H9 (cell line): ENCODE data around the gene CDS1. TPM values are rescaled to one million over a fixed set of nuclear protein-coding genes. Genes with fewer than 3 reads are reported as not detected.

Source experiments
- DNase-seq: peaks from one replicate; pipeline ENCODE4 v3.0.0-alpha.2; 2017
- H2AFZ ChIP-seq: one replicate; pipeline ENCODE4 v1.6.1; 2013; ENCODE audit warnings: mild to moderate bottlenecking, low read length, control low read depth, moderate library complexity
- H2AK5ac ChIP-seq: 2 replicates; pipeline ENCODE4 v1.6.1; 2013; ENCODE audit warnings: low read length, control low read depth, mixed read lengths; ENCODE audit not compliant: insufficient read length
- H2BK120ac ChIP-seq: one replicate; pipeline ENCODE4 v1.6.1; 2013; ENCODE audit warnings: low read depth, mild to moderate bottlenecking, low read length, control low read depth, inconsistent platforms; ENCODE audit not compliant: poor library complexity, severe bottlenecking
- H2BK12ac ChIP-seq: 2 replicates; pipeline ENCODE4 v1.6.1; 2013; ENCODE audit warnings: low read length, control low read depth, mixed read lengths, low read depth; ENCODE audit not compliant: insufficient read length
- H2BK15ac ChIP-seq: 2 replicates; pipeline ENCODE4 v1.6.1; 2013; ENCODE audit warnings: low read depth, low read length, control low read depth
- H2BK20ac ChIP-seq: one replicate; pipeline ENCODE4 v1.6.1; 2013; ENCODE audit warnings: low read depth, mild to moderate bottlenecking, low read length, control low read depth, inconsistent platforms; ENCODE audit not compliant: poor library complexity, severe bottlenecking
- H2BK5ac ChIP-seq: 2 replicates; pipeline ENCODE4 v1.6.1; 2013; ENCODE audit warnings: low read length, control low read depth, mixed read lengths; ENCODE audit not compliant: insufficient read length
- H3K14ac ChIP-seq: 2 replicates; pipeline ENCODE4 v1.6.1; 2013; ENCODE audit warnings: low read length, control low read depth; ENCODE audit not compliant: insufficient read depth
- H3K18ac ChIP-seq: 2 replicates; pipeline ENCODE4 v1.6.1; 2013; ENCODE audit warnings: low read depth, mild to moderate bottlenecking, mixed read lengths, low read length, control low read depth; ENCODE audit not compliant: insufficient read length
- H3K23ac ChIP-seq: 2 replicates; pipeline ENCODE4 v1.6.1; 2013; ENCODE audit warnings: low read length, control low read depth, mixed read lengths, low read depth; ENCODE audit not compliant: insufficient read length
- H3K23me2 ChIP-seq: 2 replicates; pipeline ENCODE4 v1.6.1; 2013; ENCODE audit warnings: low read depth, mild to moderate bottlenecking, mixed read lengths, low read length, control low read depth; ENCODE audit not compliant: insufficient read length, poor library complexity, severe bottlenecking
- H3K27ac ChIP-seq: 2 replicates; pipeline ENCODE4 v1.5.1; 2013; ENCODE audit warnings: low read length, control low read depth, mixed read lengths, low read depth; ENCODE audit not compliant: insufficient read length
- H3K27me3 ChIP-seq: 2 replicates; pipeline ENCODE4 v1.6.1; 2013; ENCODE audit warnings: low read length, control low read depth, inconsistent platforms; ENCODE audit not compliant: insufficient read depth
- H3K4ac ChIP-seq: 2 replicates; pipeline ENCODE4 v1.6.1; 2013; ENCODE audit warnings: low read depth, mild to moderate bottlenecking, control low read depth, inconsistent platforms, low read length, moderate library complexity
- H3K4me1 ChIP-seq: 2 replicates; pipeline ENCODE4 v1.6.1; 2013; ENCODE audit warnings: low read length, control low read depth, inconsistent platforms; ENCODE audit not compliant: insufficient read depth
- H3K4me2 ChIP-seq: 2 replicates; pipeline ENCODE4 v1.6.1; 2013; ENCODE audit warnings: low read length, control low read depth, mixed read lengths; ENCODE audit not compliant: insufficient read length, insufficient read depth
- H3K56ac ChIP-seq: 2 replicates; pipeline ENCODE4 v1.6.1; 2013; ENCODE audit warnings: low read depth, mild to moderate bottlenecking, mixed read lengths, low read length, control low read depth; ENCODE audit not compliant: insufficient read length
- H3K79me1 ChIP-seq: 2 replicates; pipeline ENCODE4 v1.6.1; 2013; ENCODE audit warnings: low read depth, mild to moderate bottlenecking, moderate library complexity, low read length, control low read depth, inconsistent platforms; ENCODE audit not compliant: insufficient read depth, poor library complexity, severe bottlenecking
- H3K79me2 ChIP-seq: 2 replicates; pipeline ENCODE4 v1.6.1; 2013; ENCODE audit warnings: low read length, control low read depth, inconsistent platforms; ENCODE audit not compliant: insufficient read depth
- H3K9ac ChIP-seq: 2 replicates; pipeline ENCODE4 v1.6.1; 2013; ENCODE audit warnings: low read length, control low read depth, mixed read lengths; ENCODE audit not compliant: insufficient read length; ENCODE audit errors: extremely low read depth
- H3K9me3 ChIP-seq: one replicate; pipeline ENCODE4 v1.6.1; 2013; ENCODE audit warnings: low read depth, low read length, inconsistent platforms; ENCODE audit not compliant: control insufficient read depth
- H3T11ph ChIP-seq: one replicate; pipeline ENCODE4 v1.6.1; 2013; ENCODE audit warnings: mild to moderate bottlenecking, low read length, control low read depth, inconsistent platforms
- H4K20me1 ChIP-seq: one replicate; pipeline ENCODE4 v1.6.1; 2013; ENCODE audit not compliant: control insufficient read depth, insufficient read length, insufficient read depth
- H4K5ac ChIP-seq: 2 replicates; pipeline ENCODE4 v1.6.1; 2013; ENCODE audit warnings: low read depth, mild to moderate bottlenecking, mixed read lengths, low read length, control low read depth; ENCODE audit not compliant: insufficient read length
- H4K8ac ChIP-seq: replicated peaks from 2 replicates; pipeline ENCODE4 v1.6.1; 2013; ENCODE audit warnings: low read length, control low read depth, mixed read lengths, low read depth; ENCODE audit not compliant: insufficient read length
- H4K91ac ChIP-seq: 2 replicates; pipeline ENCODE4 v1.6.1; 2013; ENCODE audit warnings: low read depth, mild to moderate bottlenecking, moderate library complexity, mixed read lengths, low read length, control low read depth; ENCODE audit not compliant: insufficient read length
- H3K27ac Mint-ChIP-seq, 3 experiments: 2 replicates in 2 of 3; 3 replicates in 1 of 3; pipeline ENCODE4 v1.8.0; 2020 to 2021; ENCODE audit warnings: mixed read lengths in 3 of 3, mild to moderate bottlenecking in 1 of 3, moderate library complexity in 1 of 3
- H3K27me3 Mint-ChIP-seq: 2 replicates; pipeline ENCODE4 v1.8.0; 2021; ENCODE audit warnings: low read depth, mild to moderate bottlenecking, moderate library complexity, mixed read lengths
- H3K36me3 Mint-ChIP-seq, 3 experiments: 2 replicates in 2 of 3; 3 replicates in 1 of 3; pipeline ENCODE4 v1.8.0; 2020 to 2021; ENCODE audit warnings: low read depth in 3 of 3, mixed read lengths in 3 of 3; ENCODE audit not compliant: insufficient read depth in 1 of 3
- H3K4me1 Mint-ChIP-seq, 2 experiments: 2 replicates each; pipeline ENCODE4 v1.8.0; 2020; ENCODE audit warnings: mixed read lengths in 2 of 2
- H3K4me3 Mint-ChIP-seq, 2 experiments: 2 replicates in 1 of 2; 3 replicates in 1 of 2; pipeline ENCODE4 v1.8.0; 2020 to 2021; ENCODE audit warnings: mild to moderate bottlenecking in 2 of 2, mixed read lengths in 2 of 2, moderate library complexity in 1 of 2
- H3K9me3 Mint-ChIP-seq, 2 experiments: 2 replicates in 1 of 2; 3 replicates in 1 of 2; pipeline ENCODE4 v1.8.0; 2020; ENCODE audit warnings: mild to moderate bottlenecking in 2 of 2, mixed read lengths in 2 of 2, moderate library complexity in 1 of 2
- WGBS: extraction: QIAGEN DNeasy Blood & Tissue Kit; methylation state at CpG from one replicate; pipeline ENCODE4 v1.1.7; 2013; ENCODE audit warnings: missing lambda C conversion rate, low lambda C conversion rate, mixed read lengths; ENCODE audit not compliant: insufficient read length; ENCODE audit errors: extremely low coverage; 5-methylcytosine and 5-hydroxymethylcytosine counted together
- total RNA-seq: library from RNA; stranded (reverse); gene quantifications from 2 replicates; pipeline ENCODE4 v1.2.1, GENCODE V29; 2021
- TF ChIP-seq, protein P1 (sequence below): fragments of 200-600 bp; sonication (generic); conservative IDR thresholded peaks from 3 replicates; pipeline ENCODE4 v1.8.0; 2021; ENCODE audit warnings: antibody characterized with exemption, mild to moderate bottlenecking

Gene CDS1
- total RNA-seq, 1 experiment from 2014 or later: 7.5 TPM

DNA sequence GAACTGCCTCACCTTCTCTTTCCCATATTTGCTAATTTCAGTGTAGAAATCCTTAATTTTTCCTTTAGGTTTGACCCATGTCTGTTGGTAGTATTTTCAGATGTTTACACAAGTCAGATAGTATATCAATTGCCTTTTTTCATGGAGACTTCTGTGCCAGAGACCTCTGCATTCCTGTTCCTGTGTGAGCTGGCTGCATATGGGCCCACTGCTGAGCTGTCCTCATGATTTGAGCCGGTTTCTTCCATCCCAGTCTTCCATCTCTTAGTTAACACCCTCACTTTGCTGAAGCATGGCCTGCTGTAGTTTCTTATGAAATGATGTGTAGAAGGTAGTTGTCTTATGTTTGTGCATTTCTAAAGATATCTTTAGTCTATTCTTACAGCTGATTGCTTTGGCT lies 40.0 kb downstream of the CDS1 start:
- Mint-ChIP-seq H3K27me3 (no peaks in the 10 kb centered on the region), H3K27ac (peak overlapping the region; percentile 6 to 43 (median 7); a peak in 4 of 7 replicates), H3K4me1 (peaks cover 9 to 12% of the 10 kb centered on the region in 2 experiments), H3K9me3 (no peaks in the 10 kb centered on the region), H3K36me3 (peaks cover 8 to 35% (median 25%) of the 10 kb centered on the region in 3 experiments), H3K4me3 (no peak overlapping the region)
- Histone ChIP-seq H3K4ac (no peak overlapping the region), H3K14ac (no peak overlapping the region), H3T11ph (no peak overlapping the region), H2BK12ac (no peak overlapping the region), H3K56ac (no peak overlapping the region), H3K9ac (no peak overlapping the region), H3K23me2 (no peaks in the 10 kb centered on the region), H2BK15ac (no peak overlapping the region), H3K79me2 (no peaks in the 10 kb centered on the region), H3K79me1 (no peaks in the 10 kb centered on the region), H3K23ac (no peak overlapping the region), H4K20me1 (no peaks in the 10 kb centered on the region), H2AFZ (no peak overlapping the region), H2BK5ac (no peak overlapping the region), H3K4me1 (no peaks in the 10 kb centered on the region), H3K27ac (no peak overlapping the region), H2BK120ac (no peak overlapping the region), H2AK5ac (no peak overlapping the region), H4K5ac (no peak overlapping the region), H3K4me2 (no peak overlapping the region), H2BK20ac (no peak overlapping the region), H3K9me3 (no peaks in the 10 kb centered on the region), H3K27me3 (no peaks in the 10 kb centered on the region), H3K18ac (no peak overlapping the region), H4K8ac (no peak overlapping the region), H4K91ac (no peak overlapping the region)
- no peak for DNase-seq
- no CpG with 5 or more reads among the region's 1 CpG for WGBS
- TF ChIP-seq, protein P1, sequence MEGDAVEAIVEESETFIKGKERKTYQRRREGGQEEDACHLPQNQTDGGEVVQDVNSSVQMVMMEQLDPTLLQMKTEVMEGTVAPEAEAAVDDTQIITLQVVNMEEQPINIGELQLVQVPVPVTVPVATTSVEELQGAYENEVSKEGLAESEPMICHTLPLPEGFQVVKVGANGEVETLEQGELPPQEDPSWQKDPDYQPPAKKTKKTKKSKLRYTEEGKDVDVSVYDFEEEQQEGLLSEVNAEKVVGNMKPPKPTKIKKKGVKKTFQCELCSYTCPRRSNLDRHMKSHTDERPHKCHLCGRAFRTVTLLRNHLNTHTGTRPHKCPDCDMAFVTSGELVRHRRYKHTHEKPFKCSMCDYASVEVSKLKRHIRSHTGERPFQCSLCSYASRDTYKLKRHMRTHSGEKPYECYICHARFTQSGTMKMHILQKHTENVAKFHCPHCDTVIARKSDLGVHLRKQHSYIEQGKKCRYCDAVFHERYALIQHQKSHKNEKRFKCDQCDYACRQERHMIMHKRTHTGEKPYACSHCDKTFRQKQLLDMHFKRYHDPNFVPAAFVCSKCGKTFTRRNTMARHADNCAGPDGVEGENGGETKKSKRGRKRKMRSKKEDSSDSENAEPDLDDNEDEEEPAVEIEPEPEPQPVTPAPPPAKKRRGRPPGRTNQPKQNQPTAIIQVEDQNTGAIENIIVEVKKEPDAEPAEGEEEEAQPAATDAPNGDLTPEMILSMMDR: no peak
